HG02981 (cell line): ENCODE data around the gene PHGDH.
"Not testable (repeated sequence)": the region's sequence is repeated elsewhere in the genome, so short reads cannot be mapped to it uniquely, and the experiment has no call there.

Experiments used
- ATAC-seq: cut with Tn5 transposase; IDR thresholded peaks from one replicate; pipeline ENCODE4 v1.9.1; 2021; ENCODE audit warnings: mild to moderate bottlenecking, moderate library complexity; ENCODE audit not compliant: unreplicated experiment

The PHGDH gene

GRCh38 chr1:119786046-119786445 lies 74.3 kb downstream of the PHGDH start:
- not testable (repeated sequence) for ATAC-seq

GRCh38 chr1:119786473-119787050 lies 74.8 kb downstream of the PHGDH start:
- ATAC-seq, result not testable (repeated sequence)

- no peak for ATAC-seq
Measured at GRCh38 chr1:119787776-119788175, 76.0 kb downstream of the PHGDH start.

GRCh38 chr1:119790451-119791198 lies 78.9 kb downstream of the PHGDH start:
- ATAC-seq, result no peak

GRCh38 chr1:119791377-119791776 lies 79.6 kb downstream of the PHGDH start:
- ATAC-seq, result no peak
